ENCODE results near the gene NRL. TPM values are rescaled to one million over a fixed set of nuclear protein-coding genes. Genes with fewer than 3 reads are reported as not detected.

Gene NRL
- total RNA-seq, 1 donor from 2014 or later: 5.5 TPM

DNA sequence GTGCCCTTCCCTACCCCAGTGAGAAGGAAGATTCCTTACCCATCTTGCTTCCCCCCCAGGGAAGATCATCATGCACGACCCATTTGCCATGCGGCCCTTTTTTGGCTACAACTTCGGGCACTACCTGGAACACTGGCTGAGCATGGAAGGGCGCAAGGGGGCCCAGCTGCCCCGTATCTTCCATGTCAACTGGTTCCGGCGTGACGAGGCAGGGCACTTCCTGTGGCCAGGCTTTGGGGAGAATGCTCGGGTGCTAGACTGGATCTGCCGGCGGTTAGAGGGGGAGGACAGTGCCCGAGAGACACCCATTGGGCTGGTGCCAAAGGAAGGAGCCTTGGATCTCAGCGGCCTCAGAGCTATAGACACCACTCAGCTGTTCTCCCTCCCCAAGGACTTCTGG, 11.3 kb downstream of the NRL start:
- ChIA-PET POLR2A (interaction anchor here (0.5 to 9.8 kb wide), 4 partner anchors 9 to 65 kb away, joined by 3 to 115 read pairs (median 6); partner anchors contain the start of genes DCAF11, NRL and PCK2), CTCF (interaction anchor here (7.4 kb wide), 1 partner anchor 11 kb away, joined by 137 read pairs; the partner anchor contains the start of gene PCK2)
- no peak overlapping the region for H3K4me3 Mint-ChIP-seq
- TF ChIP-seq, protein P1, sequence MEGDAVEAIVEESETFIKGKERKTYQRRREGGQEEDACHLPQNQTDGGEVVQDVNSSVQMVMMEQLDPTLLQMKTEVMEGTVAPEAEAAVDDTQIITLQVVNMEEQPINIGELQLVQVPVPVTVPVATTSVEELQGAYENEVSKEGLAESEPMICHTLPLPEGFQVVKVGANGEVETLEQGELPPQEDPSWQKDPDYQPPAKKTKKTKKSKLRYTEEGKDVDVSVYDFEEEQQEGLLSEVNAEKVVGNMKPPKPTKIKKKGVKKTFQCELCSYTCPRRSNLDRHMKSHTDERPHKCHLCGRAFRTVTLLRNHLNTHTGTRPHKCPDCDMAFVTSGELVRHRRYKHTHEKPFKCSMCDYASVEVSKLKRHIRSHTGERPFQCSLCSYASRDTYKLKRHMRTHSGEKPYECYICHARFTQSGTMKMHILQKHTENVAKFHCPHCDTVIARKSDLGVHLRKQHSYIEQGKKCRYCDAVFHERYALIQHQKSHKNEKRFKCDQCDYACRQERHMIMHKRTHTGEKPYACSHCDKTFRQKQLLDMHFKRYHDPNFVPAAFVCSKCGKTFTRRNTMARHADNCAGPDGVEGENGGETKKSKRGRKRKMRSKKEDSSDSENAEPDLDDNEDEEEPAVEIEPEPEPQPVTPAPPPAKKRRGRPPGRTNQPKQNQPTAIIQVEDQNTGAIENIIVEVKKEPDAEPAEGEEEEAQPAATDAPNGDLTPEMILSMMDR (IDR thresholded peaks at IDR 0.05): no peak
- peaks cover 67% of the 10 kb centered on the region for H3K36me3 Mint-ChIP-seq (ENCODE audit: low read depth)
- ATAC-seq (ENCODE audit: low read depth) (no peak), DNase-seq (no peak)
- no peak overlapping the region for H3K27ac Mint-ChIP-seq
- intact Hi-C loops (cut with micrococcal nuclease): no loop called here
- no peaks in the 10 kb centered on the region for H3K27me3 Mint-ChIP-seq
- H3K4me1 Mint-ChIP-seq: peaks cover 2% of the 10 kb centered on the region
- H3K9me3 Mint-ChIP-seq: peaks cover 2% of the 10 kb centered on the region

DNA sequence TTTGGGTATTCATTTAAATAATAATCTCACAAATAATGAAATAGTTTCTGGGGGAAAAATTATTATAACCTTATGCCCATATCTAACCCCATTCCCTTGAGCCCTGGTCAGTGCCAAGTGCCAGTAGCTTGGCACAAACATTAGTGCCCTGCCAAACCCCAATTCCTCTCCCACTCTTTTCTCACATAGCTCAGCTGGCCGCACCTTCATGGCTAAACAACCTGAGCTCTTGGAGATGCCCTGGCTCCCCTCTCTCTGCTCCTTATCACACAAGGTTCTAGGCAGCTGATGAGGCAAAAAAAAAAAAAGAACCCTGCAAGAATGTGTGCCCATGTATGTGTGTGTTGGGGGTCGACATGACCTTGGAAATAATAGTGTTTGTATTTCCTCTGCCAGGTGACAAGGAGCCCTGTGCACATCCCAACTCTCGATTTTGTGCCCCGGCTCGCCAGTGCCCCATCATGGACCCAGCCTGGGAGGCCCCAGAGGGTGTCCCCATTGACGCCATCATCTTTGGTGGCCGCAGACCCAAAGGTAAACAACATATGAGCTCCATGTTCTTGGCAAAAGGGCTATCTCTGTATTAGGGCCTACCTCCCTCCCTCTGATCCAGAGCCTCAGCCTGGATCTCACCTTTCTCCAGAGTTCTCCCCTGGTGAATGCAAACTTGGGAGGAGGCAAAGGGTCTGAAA, 12.2 kb downstream of the NRL start:
- DNase-seq (no peak), ATAC-seq (ENCODE audit: low read depth) (no peak)
- H3K9me3 Mint-ChIP-seq: peaks cover 2% of the 10 kb centered on the region
- H3K36me3 Mint-ChIP-seq (ENCODE audit: low read depth): peaks cover 76% of the 10 kb centered on the region
- intact Hi-C loops (cut with micrococcal nuclease): no loop called here
- H3K4me3 Mint-ChIP-seq: no peak overlapping the region
- ChIA-PET POLR2A (interaction anchor here (0.6 to 9.8 kb wide), 6 partner anchors 8 to 136 kb away, joined by 3 to 115 read pairs (median 4); partner anchors contain the start of genes DCAF11, NRL, PCK2 and PSME2), CTCF (interaction anchor here (7.4 kb wide), 1 partner anchor 10 kb away, joined by 137 read pairs; the partner anchor contains the start of gene PCK2)
- no peaks in the 10 kb centered on the region for H3K4me1 Mint-ChIP-seq
- no peak overlapping the region for H3K27ac Mint-ChIP-seq
- no peaks in the 10 kb centered on the region for H3K27me3 Mint-ChIP-seq
- TF ChIP-seq, protein P1 (IDR thresholded peaks at IDR 0.05): no peak

DNA sequence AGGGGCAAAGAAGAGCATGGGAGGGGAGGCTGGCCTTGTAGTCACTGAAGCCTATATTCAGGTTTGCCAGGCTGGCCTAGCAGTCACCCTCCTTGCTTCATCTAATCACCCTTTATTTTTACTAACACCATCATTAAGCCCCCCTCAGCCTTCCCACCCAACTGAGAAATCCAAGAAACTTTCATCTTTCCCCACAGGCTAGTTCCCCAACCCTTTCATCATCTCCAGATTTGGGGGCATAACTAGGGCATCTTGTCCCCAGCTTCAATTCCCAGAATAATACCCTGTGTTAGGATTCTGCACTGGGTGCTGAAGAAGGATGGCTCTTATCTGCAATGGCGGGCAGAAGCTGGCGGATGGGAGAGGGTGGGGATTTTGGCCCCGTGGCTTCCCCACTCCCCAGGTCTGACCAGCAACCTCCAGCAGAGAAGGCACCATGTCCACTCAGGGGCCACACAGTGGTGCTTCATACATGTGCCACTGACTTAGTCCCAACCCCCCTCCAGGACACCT, 13.7 kb downstream of the NRL start:
- H3K36me3 Mint-ChIP-seq (ENCODE audit: low read depth): peaks cover 81% of the 10 kb centered on the region
- DNase-seq: no peak
- intact Hi-C loops (cut with micrococcal nuclease): no loop called here
- peaks cover 2% of the 10 kb centered on the region for H3K9me3 Mint-ChIP-seq
- peaks cover 6% of the 10 kb centered on the region for H3K4me1 Mint-ChIP-seq
- no peak overlapping the region for H3K4me3 Mint-ChIP-seq
- no peaks in the 10 kb centered on the region for H3K27me3 Mint-ChIP-seq
- ChIA-PET POLR2A (interaction anchor here (1.0 to 1.1 kb wide), 2 partner anchors 9 to 25 kb away, joined by 3 read pairs; no protein-coding TSS in a partner anchor), CTCF (no interaction called here)
- no peak overlapping the region for H3K27ac Mint-ChIP-seq
- no peak for ATAC-seq (ENCODE audit: low read depth)
- TF ChIP-seq, protein P1 (IDR thresholded peaks at IDR 0.05): no peak

GRCh38 chr14:24100197-24100981, 14.4 kb downstream of the NRL start:
- Mint-ChIP-seq H3K9me3 (peaks cover 2% of the 10 kb centered on the region), H3K4me3 (no peak overlapping the region), H3K4me1 (peaks cover 11% of the 10 kb centered on the region), H3K36me3 (ENCODE audit: low read depth) (peaks cover 82% of the 10 kb centered on the region), H3K27ac (no peak overlapping the region), H3K27me3 (no peaks in the 10 kb centered on the region)
- intact Hi-C loops (cut with micrococcal nuclease): no loop called here
- DNase-seq (no peak), ATAC-seq (ENCODE audit: low read depth) (no peak)
- TF ChIP-seq, protein P1 (IDR thresholded peaks at IDR 0.05): no peak
- ChIA-PET POLR2A (interaction anchor here (1.1 kb wide), 1 partner anchor 141 kb away, joined by 3 read pairs; the partner anchor contains the start of gene TINF2), CTCF (interaction anchor here (1.0 to 1.1 kb wide), 2 partner anchors 8 to 10 kb away, joined by 4 read pairs; no protein-coding TSS in a partner anchor)
